Esophagus mucosa (tissue), 1 donor: ENCODE results near the gene NUP210L. TPM values are rescaled to one million over a fixed set of nuclear protein-coding genes. Genes with fewer than 3 reads are reported as not detected.
"Not testable (repeated sequence)": the region's sequence is repeated elsewhere in the genome, so short reads cannot be mapped to it uniquely, and the experiment has no call there.

Experiments used
- ATAC-seq: fragments of 200-7000 bp; cut with Tn5 transposase; one replicate; pipeline ENCODE4 v1.9.1; 2020
- total RNA-seq: library from RNA; stranded (reverse); gene quantifications from one replicate; pipeline ENCODE4 v1.2.4, GENCODE V29; 2023
- donor health status: DM: yes; HTN: yes; CAD: no.

NUP210L gene
- total RNA-seq, 1 donor from 2014 or later, result 0.04 TPM

DNA sequence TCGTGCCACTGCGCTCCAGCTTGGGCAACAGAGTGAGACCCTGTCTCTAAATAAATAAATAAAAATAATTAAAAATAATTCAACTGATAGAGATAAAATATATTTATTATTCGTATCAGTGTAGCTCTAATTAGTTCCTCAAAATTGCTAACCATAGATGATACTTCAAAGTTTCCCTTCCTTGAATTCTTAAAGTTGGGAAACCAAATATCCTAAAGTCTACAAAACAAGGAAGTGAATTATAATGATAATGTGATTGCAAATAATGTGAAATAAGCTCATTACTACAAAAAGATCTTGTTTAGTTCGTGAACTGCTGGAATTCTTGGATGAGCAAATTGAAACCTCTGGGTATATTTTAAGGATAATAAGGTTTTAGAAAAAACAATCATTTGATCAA lies 60.5 kb downstream of the NUP210L start:
- no peak for ATAC-seq

DNA sequence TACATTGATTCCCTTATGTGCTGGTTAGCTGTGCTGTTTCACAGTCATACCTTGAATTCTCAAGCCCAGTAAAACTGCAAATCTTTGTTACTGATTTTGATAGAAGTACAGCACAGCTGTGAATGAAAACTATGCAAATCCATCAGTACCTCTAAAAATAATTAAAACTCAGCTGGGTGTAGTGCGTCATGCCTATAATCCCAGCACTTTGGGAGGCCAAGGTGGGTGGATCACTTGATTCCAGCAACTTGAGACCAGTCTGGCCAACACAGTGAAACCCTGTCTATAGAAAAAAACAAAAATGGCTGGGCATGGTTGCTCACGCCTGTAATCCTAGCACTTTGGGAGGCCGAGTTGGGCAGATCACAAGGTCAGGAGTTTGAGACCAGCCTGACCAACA lies 61.2 kb downstream of the NUP210L start:
- no peak for ATAC-seq

- ATAC-seq, result no peak
These were observed 63.2 kb downstream of the NUP210L start for GRCh38 chr1:154091706-154092105.

GRCh38 chr1:154087574-154087973 lies 67.3 kb downstream of the NUP210L start:
- no peak for ATAC-seq

GRCh38 chr1:154083057-154083456 lies 71.8 kb downstream of the NUP210L start:
- not testable (repeated sequence) for ATAC-seq

GRCh38 chr1:154081386-154082126 lies 73.3 kb downstream of the NUP210L start:
- no peak for ATAC-seq

- ATAC-seq, result no peak
These were observed 78.5 kb downstream of the NUP210L start for GRCh38 chr1:154076413-154076812.

GRCh38 chr1:154075746-154076145 lies 79.1 kb downstream of the NUP210L start:
- ATAC-seq, result no peak

DNA sequence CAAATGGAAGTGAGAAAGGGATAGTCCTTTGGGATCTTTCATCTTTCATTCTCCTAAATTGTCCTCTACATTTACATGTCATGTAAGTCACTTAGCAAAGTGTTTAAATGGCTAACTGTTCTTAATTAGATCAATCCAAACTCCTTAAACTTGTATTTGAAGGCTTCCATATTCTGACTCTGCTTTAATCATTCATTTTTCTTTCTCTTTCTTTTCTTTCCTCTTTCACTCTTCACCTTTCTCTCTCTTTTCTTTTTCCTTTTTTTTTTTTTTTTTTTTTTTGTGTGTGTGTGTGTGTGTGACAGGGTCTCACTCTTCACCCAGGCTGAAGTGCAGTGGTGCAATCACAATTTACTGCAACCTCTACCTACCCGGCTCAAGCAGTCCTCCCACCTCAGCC lies 92.6 kb downstream of the NUP210L start:
- ATAC-seq, result no peak

- ATAC-seq, result not testable (repeated sequence)
These were observed 107.4 kb downstream of the NUP210L start for GRCh38 chr1:154047436-154047835.

DNA sequence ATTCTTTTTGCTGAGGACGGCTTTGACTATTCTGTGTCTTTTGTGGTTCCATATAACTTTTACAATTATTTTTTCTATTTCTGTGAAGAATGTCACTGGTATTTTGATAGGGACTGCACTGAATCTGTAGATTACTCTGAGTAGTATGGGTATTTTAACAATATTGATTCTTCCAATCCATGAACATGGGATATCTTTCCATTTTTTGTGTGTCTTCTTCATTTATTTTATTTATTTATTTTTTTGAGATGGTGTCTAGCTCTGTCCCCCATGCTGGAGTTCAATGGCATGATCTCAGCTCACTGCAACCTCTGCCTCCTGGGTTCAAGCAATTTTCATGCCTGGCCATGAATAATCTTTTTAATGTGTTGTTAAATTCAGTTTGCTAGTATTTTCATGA lies 121.2 kb downstream of the NUP210L start:
- ATAC-seq, result not testable (repeated sequence)

DNA sequence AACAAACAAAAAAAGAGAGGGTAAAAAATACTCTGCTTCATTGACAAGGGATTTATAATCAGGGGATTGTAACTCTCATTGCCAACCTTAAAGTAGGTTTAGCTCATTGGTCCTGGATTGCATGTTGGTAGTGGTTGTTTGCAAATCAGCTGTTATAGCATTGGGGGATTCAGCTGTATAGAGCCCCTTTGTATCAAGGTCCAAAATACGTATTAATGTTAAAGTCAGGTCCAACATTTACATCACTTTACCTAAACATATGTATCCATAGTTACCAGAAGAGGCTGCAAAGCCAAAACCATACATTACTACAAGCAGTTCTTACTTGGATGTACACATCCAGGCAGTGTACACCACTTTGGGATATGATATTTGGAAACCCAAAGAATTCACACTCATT lies 134.9 kb downstream of the NUP210L start:
- ATAC-seq, result no peak

- no peak for ATAC-seq
These were observed 135.6 kb downstream of the NUP210L start for GRCh38 chr1:154019269-154019668.

DNA sequence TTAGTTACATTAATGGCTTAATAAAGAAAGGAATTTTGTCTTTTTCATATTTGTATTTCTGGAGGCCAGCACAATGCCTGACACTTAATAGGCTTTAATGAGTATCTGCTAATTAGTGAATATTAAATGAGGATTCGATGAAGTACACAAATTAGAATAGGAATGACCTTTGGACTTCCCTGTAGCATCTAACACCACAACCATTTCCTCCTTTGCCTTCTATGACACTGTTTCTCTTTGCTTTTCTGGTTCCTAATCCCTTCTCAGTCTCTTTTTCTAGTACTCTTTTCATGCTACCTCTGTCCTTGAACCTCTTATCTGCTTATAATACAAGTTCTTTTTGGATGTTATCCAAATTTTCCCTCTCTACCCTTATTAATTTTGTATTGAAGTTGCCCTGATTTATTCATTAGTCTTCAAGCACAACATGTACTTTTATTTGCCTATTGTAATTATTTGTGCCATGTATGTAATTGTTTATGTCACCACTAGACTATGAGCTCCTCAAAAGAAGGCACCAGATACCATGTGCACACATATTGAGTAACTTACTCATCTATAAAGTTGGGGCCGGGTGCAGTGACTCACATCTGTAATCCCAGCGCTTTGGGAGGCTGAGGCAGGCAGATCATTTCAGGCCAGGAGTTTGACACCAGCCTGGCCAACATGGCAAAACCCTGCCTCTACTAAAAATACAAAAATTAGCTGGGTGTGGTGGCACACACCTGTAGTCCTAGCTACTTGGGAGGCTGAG lies 140.5 kb downstream of the NUP210L start:
- ATAC-seq, result peak; percentile 53

DNA sequence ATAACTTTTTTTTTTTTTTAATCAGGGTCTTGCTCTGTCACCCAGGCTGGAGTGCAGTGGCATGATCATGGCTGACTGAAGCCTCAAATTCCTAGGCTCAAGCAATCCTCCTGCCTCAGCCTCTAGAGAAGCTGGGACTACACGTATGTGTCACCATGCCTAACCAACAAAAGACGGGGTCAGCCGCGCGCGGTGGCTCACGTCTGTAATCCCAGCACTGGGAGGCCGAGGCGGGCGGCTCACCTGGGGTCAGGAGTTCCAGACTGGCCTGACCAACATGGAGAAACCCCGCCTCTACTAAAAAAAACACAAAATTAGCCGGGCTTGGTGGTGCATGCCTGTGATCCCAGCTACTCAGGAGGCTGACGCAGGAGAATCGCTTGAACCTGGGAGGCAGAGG lies 142.3 kb downstream of the NUP210L start:
- not testable (repeated sequence) for ATAC-seq

DNA sequence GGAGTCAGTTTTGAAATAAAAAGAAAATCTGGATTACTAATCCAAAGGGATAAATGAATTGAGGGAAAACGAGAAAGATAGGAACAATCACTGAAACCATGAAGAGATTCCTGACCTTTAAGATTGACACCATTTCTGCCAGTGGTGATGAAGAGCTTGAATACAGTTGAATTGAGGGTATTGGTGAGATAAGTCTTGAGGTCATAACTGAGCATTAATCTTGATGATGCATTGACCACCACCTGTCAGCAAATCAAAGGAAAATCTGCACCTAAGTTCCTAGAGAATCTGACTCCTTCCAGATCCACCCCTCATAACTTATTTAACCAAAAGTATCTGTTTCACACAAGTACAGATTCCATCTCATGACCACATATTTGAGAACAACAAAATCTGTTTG lies 142.7 kb downstream of the NUP210L start:
- ATAC-seq, result no peak

GRCh38 chr1:154006136-154006535 lies 148.7 kb downstream of the NUP210L start:
- ATAC-seq, result no peak

GRCh38 chr1:154000420-154000819 lies 154.5 kb downstream of the NUP210L start:
- ATAC-seq, result peak; percentile 18

DNA sequence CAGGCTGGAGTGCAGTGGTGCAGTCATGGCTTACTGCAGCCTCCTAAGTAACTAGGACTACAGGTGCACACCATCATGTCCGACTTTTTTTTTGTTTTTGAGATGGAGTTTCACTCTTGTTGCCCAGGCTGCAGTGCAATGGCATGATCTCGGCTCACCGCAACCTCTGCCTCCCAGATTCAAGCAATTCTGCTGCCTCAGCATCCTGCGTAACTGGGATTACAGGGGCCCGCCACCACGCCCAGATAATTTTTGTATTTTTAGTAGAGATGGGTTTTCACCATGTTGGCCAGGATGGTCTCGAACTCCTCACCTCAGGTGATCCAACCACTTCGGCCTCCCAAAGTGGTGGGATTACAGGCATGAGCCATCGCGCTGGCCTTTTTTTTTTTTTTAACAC lies 158.0 kb downstream of the NUP210L start:
- ATAC-seq, result not testable (repeated sequence)

DNA sequence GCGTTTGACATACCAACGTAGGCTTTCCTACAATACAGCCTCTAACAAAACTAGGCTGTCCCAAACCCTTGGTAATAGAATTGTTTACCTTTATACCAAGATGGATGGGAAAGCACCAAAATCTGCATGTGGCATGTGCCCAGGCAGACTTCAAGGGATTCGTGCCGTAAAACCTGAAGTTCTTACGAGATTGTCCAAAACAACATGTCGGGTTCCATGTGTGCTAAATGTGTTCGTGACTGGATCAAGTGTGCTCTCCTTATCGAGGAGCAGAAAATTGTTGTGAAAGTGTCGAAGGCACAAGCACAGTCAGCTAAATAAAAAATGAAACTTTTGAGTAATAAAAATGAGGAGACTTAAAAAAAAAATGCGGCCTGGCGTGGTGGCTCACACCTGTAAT lies 159.2 kb downstream of the NUP210L start:
- ATAC-seq, result no peak

- ATAC-seq, result no peak
These were observed 159.7 kb downstream of the NUP210L start for GRCh38 chr1:153995202-153995601.

GRCh38 chr1:153991806-153992205 lies 163.1 kb downstream of the NUP210L start:
- ATAC-seq, result no peak

DNA sequence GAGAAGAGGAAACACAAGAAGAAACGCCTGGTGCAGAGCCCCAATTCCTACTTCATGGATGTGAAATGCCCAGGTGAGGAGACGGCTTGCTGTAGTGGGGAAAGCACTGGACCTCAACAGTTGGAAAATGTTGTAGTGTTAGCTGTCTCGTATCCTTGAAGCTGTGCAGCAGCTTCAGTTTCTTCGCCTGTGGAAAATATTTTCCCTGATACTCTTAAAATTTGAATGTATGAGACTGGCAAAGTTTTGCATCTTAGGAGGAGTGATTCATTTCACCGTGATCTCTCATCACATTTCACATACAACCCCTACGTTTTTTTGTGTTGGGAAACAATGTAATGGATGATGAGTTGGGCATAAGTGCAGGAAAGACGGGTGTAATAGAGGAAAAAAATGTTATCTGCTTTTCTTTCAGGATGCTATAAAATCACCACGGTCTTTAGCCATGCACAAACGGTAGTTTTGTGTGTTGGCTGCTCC lies 163.7 kb downstream of the NUP210L start:
- ATAC-seq, result no peak
